WI38 (cell line): Measurements from ENCODE around the gene MESP2.
"Not testable (repeated sequence)": the region's sequence is repeated elsewhere in the genome, so short reads cannot be mapped to it uniquely, and the experiment has no call there.

Source experiments
- H3K4me3 ChIP-seq: 2 replicates; pipeline ENCODE4 v1.5.1; 2011; ENCODE audit warnings: low read depth, mild to moderate bottlenecking, control low read depth, low read length
- CTCF ChIP-seq: IDR thresholded peaks from 2 replicates; pipeline ENCODE4 v1.5.1; 2012; ENCODE audit warnings: low read depth, mild to moderate bottlenecking, control low read depth, low read length

The MESP2 gene

GRCh38 chr15:89781891-89782618 is 5.9 kb downstream of the MESP2 start:
- H3K4me3 ChIP-seq, result no peak overlapping the region
- TF ChIP-seq CTCF, result no peak

- not testable (repeated sequence) for H3K4me3 ChIP-seq
Observed at GRCh38 chr15:89782619-89782950, 6.5 kb downstream of the MESP2 start.

- TF ChIP-seq CTCF, result no peak
- no peak overlapping the region for H3K4me3 ChIP-seq
Observed at GRCh38 chr15:89783111-89783860, 7.2 kb downstream of the MESP2 start.

GRCh38 chr15:89783861-89784685 is 7.9 kb downstream of the MESP2 start:
- no peak overlapping the region for H3K4me3 ChIP-seq
- no peak for TF ChIP-seq CTCF

GRCh38 chr15:89784686-89784960 is 8.5 kb downstream of the MESP2 start:
- H3K4me3 ChIP-seq, result no peak overlapping the region
- TF ChIP-seq CTCF, result no peak

GRCh38 chr15:89785064-89785773 is 9.1 kb downstream of the MESP2 start:
- no peak overlapping the region for H3K4me3 ChIP-seq
- TF ChIP-seq CTCF, result no peak

GRCh38 chr15:89785774-89786140 is 9.6 kb downstream of the MESP2 start:
- no peak overlapping the region for H3K4me3 ChIP-seq
- no peak for TF ChIP-seq CTCF
